HepG2 (cell line): ENCODE results near the gene H6PD. TPM values are rescaled to one million over a fixed set of nuclear protein-coding genes. Genes with fewer than 3 reads are reported as not detected.

Source experiments
- ATAC-seq: fragments of 200-7000 bp; cut with Tn5 transposase; 3 replicates; pipeline ENCODE4 v1.9.1; 2020; ENCODE audit warnings: mild to moderate bottlenecking, moderate library complexity
- BruUV-seq: library from RNA; stranded (reverse); fragments of 400-500 nt; replicated peaks from 2 replicates; lab custom pipeline; 2021; lab: Mats Ljungman, UMichigan
- CTCF ChIA-PET: fragments of 300-600 bp; formaldehyde crosslinking; extraction: SDS; loops from one replicate; lab custom pipeline; 2021; ENCODE audit warnings: low total read pairs, inconsistent platforms, low intra/inter-chr PET ratio; lab: Yijun Ruan, JAX
- POLR2A ChIA-PET: fragments of 350-600 bp; sonication (Branson Sonifier 250); formaldehyde crosslinking; loops from one replicate; lab custom pipeline; 2020; ENCODE audit warnings: antibody characterized with exemption, inconsistent platforms; lab: Yijun Ruan, JAX
- DNase-seq: peaks from one replicate; pipeline ENCODE4 v3.0.0-alpha.2; 2015; ENCODE audit warnings: low spot score
- FAIRE-seq: peaks from 3 replicates; lab custom pipeline; 2011; peaks lifted over from hg19 to GRCh38; lab: Jason Lieb, UNC
- H2AFZ ChIP-seq: one replicate; pipeline ENCODE4 v1.6.1; 2011; ENCODE audit warnings: low read length, inconsistent platforms
- H3K27ac ChIP-seq: fragments of 300-600 bp; 3 replicates; pipeline ENCODE4 v1.8.0; 2011; ENCODE audit warnings: mixed run types, mild to moderate bottlenecking, mixed read lengths, low read length, inconsistent platforms; ENCODE audit not compliant: insufficient read depth; ENCODE audit errors: extremely low read length
- H3K27me3 ChIP-seq, 2 experiments: fragments of 200-600 bp in 1 of 2; 2 replicates in 1 of 2; 3 replicates in 1 of 2; pipeline versions ENCODE4 v1.6.0 to v1.8.0; 2011; ENCODE audit warnings: low read length in 2 of 2, mild to moderate bottlenecking in 2 of 2, moderate library complexity in 2 of 2, inconsistent platforms in 1 of 2; ENCODE audit not compliant: insufficient read depth in 2 of 2, control insufficient read depth in 1 of 2
- H3K36me3 ChIP-seq, 2 experiments: fragments of 200-600 bp in 1 of 2; replicated peaks in 1 of 2; 2 replicates in 1 of 2; 3 replicates in 1 of 2; pipeline versions ENCODE4 v1.5.1 to v1.8.0; 2011; ENCODE audit warnings: low read length in 2 of 2, inconsistent platforms in 1 of 2; ENCODE audit not compliant: insufficient read depth in 2 of 2, control insufficient read depth in 1 of 2
- H3K4me1 ChIP-seq: 2 replicates; pipeline ENCODE4 v1.5.1; 2012; ENCODE audit warnings: low read length, inconsistent platforms; ENCODE audit not compliant: insufficient read depth
- H3K4me2 ChIP-seq: 2 replicates; pipeline ENCODE4 v1.6.0; 2011; ENCODE audit warnings: low read depth, low read length, inconsistent platforms
- H3K4me3 ChIP-seq, 3 experiments: fragments of 200-600 bp in 1 of 3; sonication (generic), shearing (Covaris generic) in 1 of 3; replicated peaks in 1 of 3; 2 replicates each; pipeline ENCODE4 v1.5.1; 2011 to 2016; ENCODE audit warnings: low read length in 3 of 3, inconsistent platforms in 2 of 3, low read depth in 2 of 3, mild to moderate bottlenecking in 2 of 3, control low read depth in 1 of 3, mixed read lengths in 1 of 3; ENCODE audit not compliant: insufficient read depth in 1 of 3
- H3K79me2 ChIP-seq: one replicate; pipeline ENCODE4 v1.6.1; 2011; ENCODE audit warnings: low read length, inconsistent platforms; ENCODE audit not compliant: insufficient read depth
- H3K9ac ChIP-seq: 2 replicates; pipeline ENCODE4 v1.6.0; 2011; ENCODE audit warnings: mild to moderate bottlenecking, low read depth, low read length, inconsistent platforms; ENCODE audit not compliant: insufficient read depth
- H3K9me3 ChIP-seq: 2 replicates; pipeline ENCODE4 v1.5.1; 2012; ENCODE audit warnings: mild to moderate bottlenecking, low read length
- H4K20me1 ChIP-seq: 2 replicates; pipeline ENCODE4 v1.6.0; 2011; ENCODE audit warnings: inconsistent platforms, mild to moderate bottlenecking, low read length, moderate library complexity; ENCODE audit not compliant: insufficient read depth
- AHDC1 ChIP-seq: sonication (generic); formaldehyde crosslinking; IDR thresholded peaks from 2 replicates; pipeline ENCODE4 v1.5.1; 2020; ENCODE audit warnings: mild to moderate bottlenecking, missing genetic modification reagents, borderline replicate concordance
- DNMT1 ChIP-seq: sonication (generic); formaldehyde crosslinking; IDR thresholded peaks from 2 replicates; pipeline ENCODE4 v1.5.1; 2020; ENCODE audit warnings: mild to moderate bottlenecking, missing genetic modification reagents
- HNRNPLL ChIP-seq: fragments of 200-400 bp; formaldehyde crosslinking; IDR thresholded peaks from 2 replicates; pipeline ENCODE4 v1.6.1; 2017; ENCODE audit warnings: mild to moderate bottlenecking, low read depth, low read length; ENCODE audit not compliant: poor library complexity, severe bottlenecking
- MIXL1 ChIP-seq: IDR thresholded peaks from 2 replicates; pipeline ENCODE4 v1.6.1; 2016
- NCOR1 ChIP-seq: fragments of 200-600 bp; sonication (generic); IDR thresholded peaks from 2 replicates; pipeline ENCODE4 v1.7.0; 2017; ENCODE audit warnings: antibody characterized with exemption, low read length, borderline replicate concordance
- NFE2 ChIP-seq: sonication (generic); formaldehyde crosslinking; IDR thresholded peaks from 2 replicates; pipeline ENCODE4 v1.4.0; 2020; ENCODE audit warnings: missing genetic modification reagents
- WGBS: methylation state at CpG from one replicate; pipeline ENCODE4 v1.1.6; 2017; ENCODE audit warnings: low lambda C conversion rate; 5-methylcytosine and 5-hydroxymethylcytosine counted together
- in situ Hi-C: cut with HindIII; loops from 2 replicates; pipeline ENCODE4 v1.10.0; 2017; ENCODE audit warnings: low pct_unique_long_range_greater_than_20kb; ENCODE audit not compliant: extremely low pct_ligation_motif_present
- intact Hi-C: fragments of 100-400 bp; cut with micrococcal nuclease; formaldehyde crosslinking; loops from one replicate; pipeline ENCODE4 v1.10.0; 2022; ENCODE audit not compliant: unreplicated experiment
- polyA plus RNA-seq, 8 experiments: library from polyadenylated mRNA; depleted of rRNA in 3 of 8; stranded (reverse) in 7 of 8; unstranded in 1 of 8; fragments of >200 nt; fragmentation: Illumina TruSeq in 4 of 8; extraction: Trizol in 4 of 8; gene quantifications; 2 replicates each; pipeline versions ENCODE4 v1.2.1 to v1.2.3, GENCODE V29; 2011 to 2016; ENCODE audit warnings: low read depth in 4 of 8, missing spikeins in 1 of 8, mixed read lengths in 1 of 8; ENCODE audit not compliant: insufficient read depth in 1 of 8
- total RNA-seq, 5 experiments: library from RNA; depleted of rRNA; stranded (reverse); fragments of >200 nt; fragmentation: Illumina TruSeq; extraction: Trizol; gene quantifications; 2 replicates each; pipeline ENCODE4 v1.2.3, GENCODE V29; 2016; ENCODE audit warnings: low read depth in 1 of 5
- TF ChIP-seq, protein P1 (sequence below): sonication (generic); formaldehyde crosslinking; IDR thresholded peaks from 2 replicates; pipeline ENCODE4 v1.4.0; 2020; ENCODE audit warnings: missing genetic modification reagents
- TF ChIP-seq, protein P2 (sequence below): sonication (generic); formaldehyde crosslinking; IDR thresholded peaks from 2 replicates; pipeline ENCODE4 v1.4.0; 2020; ENCODE audit warnings: mild to moderate bottlenecking, missing genetic modification reagents

The H6PD gene
- total and polyA plus RNA-seq, 2 of the 13 experiments (the other 11 are each of a cell fraction or from before 2014, with no cell fraction given) = 9.3 to 14.1 TPM

DNA sequence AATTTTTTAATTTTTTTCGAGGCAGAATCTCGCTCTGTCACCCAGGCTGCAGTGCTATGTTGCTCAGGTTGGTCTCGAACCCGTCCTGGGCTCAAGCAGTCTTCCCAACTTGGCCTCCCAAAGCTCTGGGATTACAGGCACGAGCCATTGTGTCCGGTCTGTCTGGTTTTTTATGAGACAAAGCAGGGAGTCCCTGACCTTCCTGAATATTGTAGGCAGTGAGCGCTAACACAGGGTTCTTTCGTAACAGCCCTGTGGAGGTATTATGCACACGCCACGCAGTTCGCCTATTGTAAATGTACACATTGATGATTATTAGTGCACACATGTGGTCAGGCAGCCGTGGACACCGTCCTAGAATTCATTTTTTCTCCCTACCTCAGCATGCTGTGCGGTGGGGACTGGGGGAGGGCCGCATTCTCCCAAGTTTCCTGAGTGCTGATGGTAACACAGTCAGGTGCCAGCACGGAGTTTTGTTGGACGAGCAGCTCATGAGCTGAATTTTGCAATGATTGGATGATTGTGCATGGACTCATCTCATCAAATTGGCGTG is 77.7 kb downstream of the H6PD start:
- TF ChIP-seq HNRNPLL = no peak
- no peak for TF ChIP-seq NFE2
- TF ChIP-seq MIXL1 = no peak
- no peak for TF ChIP-seq NCOR1
- TF ChIP-seq, protein P1, sequence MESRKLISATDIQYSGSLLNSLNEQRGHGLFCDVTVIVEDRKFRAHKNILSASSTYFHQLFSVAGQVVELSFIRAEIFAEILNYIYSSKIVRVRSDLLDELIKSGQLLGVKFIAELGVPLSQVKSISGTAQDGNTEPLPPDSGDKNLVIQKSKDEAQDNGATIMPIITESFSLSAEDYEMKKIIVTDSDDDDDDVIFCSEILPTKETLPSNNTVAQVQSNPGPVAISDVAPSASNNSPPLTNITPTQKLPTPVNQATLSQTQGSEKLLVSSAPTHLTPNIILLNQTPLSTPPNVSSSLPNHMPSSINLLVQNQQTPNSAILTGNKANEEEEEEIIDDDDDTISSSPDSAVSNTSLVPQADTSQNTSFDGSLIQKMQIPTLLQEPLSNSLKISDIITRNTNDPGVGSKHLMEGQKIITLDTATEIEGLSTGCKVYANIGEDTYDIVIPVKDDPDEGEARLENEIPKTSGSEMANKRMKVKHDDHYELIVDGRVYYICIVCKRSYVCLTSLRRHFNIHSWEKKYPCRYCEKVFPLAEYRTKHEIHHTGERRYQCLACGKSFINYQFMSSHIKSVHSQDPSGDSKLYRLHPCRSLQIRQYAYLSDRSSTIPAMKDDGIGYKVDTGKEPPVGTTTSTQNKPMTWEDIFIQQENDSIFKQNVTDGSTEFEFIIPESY (CRISPR knock-in tag) = peak; percentile 94
- no peak for TF ChIP-seq AHDC1 (CRISPR knock-in tag)
- TF ChIP-seq DNMT1 (CRISPR knock-in tag) = no peak
- TF ChIP-seq, protein P2, sequence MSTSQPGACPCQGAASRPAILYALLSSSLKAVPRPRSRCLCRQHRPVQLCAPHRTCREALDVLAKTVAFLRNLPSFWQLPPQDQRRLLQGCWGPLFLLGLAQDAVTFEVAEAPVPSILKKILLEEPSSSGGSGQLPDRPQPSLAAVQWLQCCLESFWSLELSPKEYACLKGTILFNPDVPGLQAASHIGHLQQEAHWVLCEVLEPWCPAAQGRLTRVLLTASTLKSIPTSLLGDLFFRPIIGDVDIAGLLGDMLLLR (CRISPR knock-in tag) = no peak
- 92% methylated on average over 18 of the region's 18 CpGs for WGBS
- no peak for FAIRE-seq
- H2AFZ ChIP-seq = no peak overlapping the region
- H3K9ac ChIP-seq = no peak overlapping the region
- ChIA-PET POLR2A (no interaction called here), CTCF (no interaction called here)
- no peaks in the 10 kb centered on the region for H3K79me2 ChIP-seq
- intact Hi-C loops = no loop called here
- H4K20me1 ChIP-seq = no peaks in the 10 kb centered on the region
- H3K9me3 ChIP-seq = no peaks in the 10 kb centered on the region
- in situ Hi-C loops = no loop called here
- peak; percentile 38 for DNase-seq
- H3K4me3 ChIP-seq = no peak overlapping the region
- no peaks in the 10 kb centered on the region for H3K27me3 ChIP-seq
- no peaks in the 10 kb centered on the region for H3K36me3 ChIP-seq
- H3K4me2 ChIP-seq = no peak overlapping the region
- no TSS peak for BruUV-seq
- no peak overlapping the region for H3K27ac ChIP-seq
- no peaks in the 10 kb centered on the region for H3K4me1 ChIP-seq
- ATAC-seq = no peak
